HUES48 (cell line): ENCODE measurements around the gene KANK2.
A peak's percentile ranks its signal among the peaks of the same experiment; 100 is the strongest.
"Not testable (repeated sequence)": the region's sequence is repeated elsewhere in the genome, so short reads cannot be mapped to it uniquely, and the experiment has no call there.

Experiments
- H3K27ac ChIP-seq: one replicate; pipeline ENCODE4 v1.7.0; 2013; ENCODE audit warnings: low read depth, low read length, inconsistent platforms
- H3K27me3 ChIP-seq: 2 replicates; pipeline ENCODE4 v1.6.1; 2013; ENCODE audit warnings: mild to moderate bottlenecking, low read length; ENCODE audit not compliant: control insufficient read depth, insufficient read depth
- H3K36me3 ChIP-seq: 2 replicates; pipeline ENCODE4 v1.6.1; 2013; ENCODE audit warnings: low read length; ENCODE audit not compliant: control insufficient read depth, insufficient read depth
- H3K4me1 ChIP-seq: 2 replicates; pipeline ENCODE4 v1.6.1; 2013; ENCODE audit warnings: mild to moderate bottlenecking, low read length; ENCODE audit not compliant: control insufficient read depth, insufficient read depth
- H3K4me3 ChIP-seq: 2 replicates; pipeline ENCODE4 v1.5.1; 2013; ENCODE audit warnings: mild to moderate bottlenecking, low read depth, low read length
- H3K9ac ChIP-seq: 2 replicates; pipeline ENCODE4 v1.6.1; 2013; ENCODE audit warnings: mild to moderate bottlenecking, low read depth, low read length, moderate library complexity
- H3K9me3 ChIP-seq: 2 replicates; pipeline ENCODE4 v1.6.1; 2013; ENCODE audit warnings: low read length; ENCODE audit not compliant: control insufficient read depth, insufficient read depth

Gene KANK2

DNA sequence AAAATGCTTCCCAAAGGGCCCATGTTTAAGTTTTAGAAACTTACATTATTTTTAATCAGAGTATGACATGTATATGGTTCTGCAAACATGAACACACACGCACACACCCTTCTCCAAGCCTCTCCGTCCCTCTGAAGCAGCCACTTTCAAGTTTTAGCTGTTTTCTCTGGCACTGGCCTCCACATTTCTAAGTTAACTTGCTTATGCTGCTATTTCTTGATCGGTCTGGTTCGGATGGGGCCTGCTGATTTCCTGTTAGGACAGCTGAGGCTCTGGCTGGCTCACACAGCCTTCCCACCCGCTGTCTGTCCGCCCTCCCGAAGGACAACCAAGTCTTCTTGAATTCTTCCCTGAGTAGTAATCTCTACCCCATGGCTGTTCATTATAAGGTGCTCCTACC is 46.2 kb downstream of the KANK2 start:
- Histone ChIP-seq H3K27ac (no peak overlapping the region), H3K36me3 (peaks cover 31% of the 10 kb centered on the region), H3K4me1 (peaks cover 4% of the 10 kb centered on the region), H3K9ac (no peak overlapping the region), H3K27me3 (no peaks in the 10 kb centered on the region), H3K9me3 (no peaks in the 10 kb centered on the region), H3K4me3 (no peak overlapping the region)

GRCh38 chr19:11148001-11148400 is 49.3 kb downstream of the KANK2 start:
- Histone ChIP-seq H3K27ac (no peak overlapping the region), H3K36me3 (peaks cover 44% of the 10 kb centered on the region), H3K4me1 (peaks cover 6% of the 10 kb centered on the region; the same call in 1 of the 2 replicates), H3K4me3 (no peak overlapping the region), H3K9me3 (no peaks in the 10 kb centered on the region), H3K9ac (no peak overlapping the region), H3K27me3 (no peaks in the 10 kb centered on the region)

DNA sequence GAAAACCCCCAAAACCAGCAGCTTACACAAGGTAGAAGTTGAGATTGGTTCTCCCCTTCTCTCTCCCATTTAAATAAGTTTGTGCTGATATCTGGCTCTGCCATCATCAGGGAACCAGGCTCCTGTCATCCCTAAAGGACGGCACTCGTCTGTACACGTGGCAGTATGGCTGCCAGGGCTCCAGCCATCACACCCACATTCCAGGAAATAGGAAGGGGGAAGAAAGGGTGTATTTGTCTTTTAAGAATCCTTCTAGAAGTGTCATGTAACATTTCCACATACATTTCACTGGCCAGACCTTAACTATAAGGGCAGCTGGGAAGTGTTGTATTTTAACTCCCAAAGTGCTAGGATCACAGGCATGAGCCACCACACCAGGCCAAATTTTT is 51.8 kb downstream of the KANK2 start:
- Histone ChIP-seq H3K9me3 (no peaks in the 10 kb centered on the region), H3K4me1 (peaks cover 19% of the 10 kb centered on the region), H3K27ac (no peak overlapping the region)

GRCh38 chr19:11142528-11143171 is 54.7 kb downstream of the KANK2 start:
- Histone ChIP-seq H3K9ac (no peak overlapping the region), H3K27ac (peak overlapping the region; percentile 98), H3K9me3 (no peaks in the 10 kb centered on the region), H3K36me3 (peaks cover 22% of the 10 kb centered on the region), H3K4me3 (no peak overlapping the region), H3K4me1 (peaks cover 19% of the 10 kb centered on the region), H3K27me3 (no peaks in the 10 kb centered on the region)

More for the DNA sequence above, 51.8 kb downstream of the KANK2 start:
- Histone ChIP-seq H3K36me3 (peaks cover 37% of the 10 kb centered on the region), H3K27me3 (no peaks in the 10 kb centered on the region), H3K4me3 (no peak overlapping the region), H3K9ac (no peak overlapping the region)

GRCh38 chr19:11141937-11142527 is 55.3 kb downstream of the KANK2 start:
- no peaks in the 10 kb centered on the region for H3K27me3 ChIP-seq
- H3K36me3 ChIP-seq = peaks cover 16% of the 10 kb centered on the region
- peak overlapping the region; percentile 98 for H3K27ac ChIP-seq
- 0 out of 2 replicates have a peak overlapping the region, but pooled peaks have one; percentile 17 for H3K9ac ChIP-seq
- H3K4me3 ChIP-seq = no peak overlapping the region
- H3K4me1 ChIP-seq = peaks cover 19% of the 10 kb centered on the region
- no peaks in the 10 kb centered on the region for H3K9me3 ChIP-seq

- Histone ChIP-seq H3K27me3 (no peaks in the 10 kb centered on the region), H3K27ac (no peak overlapping the region), H3K4me1 (peaks cover 19% of the 10 kb centered on the region), H3K36me3 (peaks cover 10% of the 10 kb centered on the region), H3K4me3 (no peak overlapping the region), H3K9ac (no peak overlapping the region), H3K9me3 (no peaks in the 10 kb centered on the region)
Measured at GRCh38 chr19:11140896-11141295, 56.4 kb downstream of the KANK2 start.

- H3K9ac ChIP-seq, H3K4me3 ChIP-seq, H3K27me3 ChIP-seq, H3K9me3 ChIP-seq, H3K27ac ChIP-seq, H3K36me3 ChIP-seq: not testable (repeated sequence)
- peaks cover 19% of the 10 kb centered on the region for H3K4me1 ChIP-seq
Measured at GRCh38 chr19:11140023-11140538, 57.3 kb downstream of the KANK2 start.

GRCh38 chr19:11138601-11139300 is 58.6 kb downstream of the KANK2 start:
- H3K4me1 ChIP-seq = peaks cover 19% of the 10 kb centered on the region
- no peaks in the 10 kb centered on the region for H3K27me3 ChIP-seq
- H3K4me3 ChIP-seq = no peak overlapping the region
- H3K9ac ChIP-seq = no peak overlapping the region
- no peaks in the 10 kb centered on the region for H3K9me3 ChIP-seq
- no peaks in the 10 kb centered on the region for H3K36me3 ChIP-seq
- H3K27ac ChIP-seq = peak overlapping the region; percentile 89

GRCh38 chr19:11137542-11138384 is 59.6 kb downstream of the KANK2 start:
- peaks cover 10% of the 10 kb centered on the region for H3K4me1 ChIP-seq
- peak overlapping the region; percentile 89 for H3K27ac ChIP-seq
- H3K9me3 ChIP-seq = no peaks in the 10 kb centered on the region
- H3K36me3 ChIP-seq = peaks cover 10% of the 10 kb centered on the region
- no peaks in the 10 kb centered on the region for H3K27me3 ChIP-seq
- peak overlapping the region; percentile 48 for H3K4me3 ChIP-seq
- H3K9ac ChIP-seq = no peak overlapping the region

GRCh38 chr19:11136400-11137101 is 60.8 kb downstream of the KANK2 start:
- Histone ChIP-seq H3K9ac (no peak overlapping the region), H3K27ac (no peak overlapping the region), H3K4me3 (no peak overlapping the region), H3K9me3 (no peaks in the 10 kb centered on the region), H3K36me3 (peaks cover 20% of the 10 kb centered on the region), H3K27me3 (no peaks in the 10 kb centered on the region), H3K4me1 (no peaks in the 10 kb centered on the region)
